Pancreas (tissue), 10 donors: ENCODE measurements around the gene MSLN. TPM values are rescaled to one million over a fixed set of nuclear protein-coding genes. Genes with fewer than 3 reads are reported as not detected.

Experiments
- ATAC-seq, 4 donors: fragments of 200-7000 bp; cut with Tn5 transposase; one replicate each; pipeline versions ENCODE4 v1.8.0 to v1.9.1; 2020; ENCODE audit warnings: mild to moderate bottlenecking in 4 of 4, moderate library complexity in 4 of 4
- DNase-seq, 6 donors: peaks; one replicate each; pipeline ENCODE4 v3.0.0-alpha.2; 2020
- FAIRE-seq: peaks from 2 replicates; lab custom pipeline; 2012; peaks lifted over from hg19 to GRCh38; lab: Jason Lieb, UNC
- H3K27ac ChIP-seq, 4 donors: fragments of 200-600 bp; sonication (generic); 1 replicate in 3 of 4; 2 replicates in 1 of 4; pipeline versions ENCODE4 v1.5.0 to v1.8.0; 2020
- H3K27me3 ChIP-seq, 4 donors: fragments of 200-600 bp; one replicate each; pipeline ENCODE4 v1.8.0; 2021
- H3K36me3 ChIP-seq, 3 donors: fragments of 200-600 bp; sonication (generic) in 1 of 3; one replicate each; pipeline versions ENCODE4 v1.5.0 to v1.8.0; 2020 to 2021
- H3K4me1 ChIP-seq, 3 donors: fragments of 200-600 bp; one replicate each; pipeline ENCODE4 v1.8.0; 2021
- H3K4me3 ChIP-seq, 4 donors: fragments of 200-600 bp; sonication (generic) in 2 of 4; one replicate each; pipeline versions ENCODE4 v1.5.0 to v1.8.0; 2020 to 2021
- H3K9me3 ChIP-seq, 4 donors: fragments of 200-600 bp; one replicate each; pipeline ENCODE4 v1.8.0; 2021
- CTCF ChIP-seq, 4 donors: fragments of 200-600 bp; sonication (generic) in 3 of 4; IDR thresholded peaks; one replicate each; pipeline versions ENCODE4 v1.5.0 to v1.8.0; 2021; ENCODE audit warnings: antibody characterized with exemption in 4 of 4
- WGBS, 2 donors: extraction: QIAGEN DNeasy Blood & Tissue Kit; methylation state at CpG; one replicate each; pipeline ENCODE4 v1.1.7; 2013; 5-methylcytosine and 5-hydroxymethylcytosine counted together
- intact Hi-C, 3 donors: fragments of 100-400 bp; cut with DNase I; formaldehyde crosslinking; loops; one replicate each; pipeline versions ENCODE4 v1.11.1 to v1.14.2; 2022
- polyA plus RNA-seq, 2 donors: library from polyadenylated mRNA; stranded (reverse); fragments of 200-250 nt; gene quantifications; one replicate each; pipeline ENCODE4 v1.2.3, GENCODE V29; 2013
- total RNA-seq, 6 donors: library from RNA; stranded (reverse); fragmentation: NEBNext Ultra II Directional in 4 of 6; extraction: Animal tissue kit (Norgen Biotek cat#: 25700) in 4 of 6; gene quantifications; one replicate each; pipeline versions ENCODE4 v1.2.1 to v1.2.4, GENCODE V29; 2021 to 2023
- donor health status: healthy with polysubstance abuse.
- donor health status: DM: no; HTN: no; CAD: no; lungs with moderate emphysema.
- donor health status: DM: no; HTN: no; CAD: no.
- donor health status: control.
- donor health status: control.
- donor health status: Bipolar disorder and iron deficiency.
- donor health status: DM: yes; HTN: yes; CAD: no.
- donor health status: DM: no; HTN: no; CAD: no.
- donor health status: DM: no; HTN: no; CAD: no.
- donor health status: DM: yes; HTN: yes; CAD: no.

MSLN gene
- total and polyA plus RNA-seq, 8 donors, result 0.35 to 4.6 (median 0.96) TPM; not detected in 1

GRCh38 chr16:802461-802860, 41.9 kb downstream of the MSLN start:
- H3K27me3 ChIP-seq, result peaks cover 0 to 13% (median 0%) of the 10 kb centered on the region in 4 donors
- FAIRE-seq (no peak), DNase-seq (no peak), ATAC-seq (no peak)
- no peak overlapping the region for H3K4me3 ChIP-seq
- H3K27ac ChIP-seq, result no peak overlapping the region
- TF ChIP-seq CTCF (IDR thresholded peaks at IDR 0.05), result no peak
- H3K9me3 ChIP-seq, result no peaks in the 10 kb centered on the region
- H3K4me1 ChIP-seq, result no peaks in the 10 kb centered on the region
- no peaks in the 10 kb centered on the region for H3K36me3 ChIP-seq
- intact Hi-C loops, result no loop called here
- WGBS, 2 donors, result 47 to 53% methylated on average over 7 of the region's 7 CpGs

- 57 to 74% methylated on average over 33 of the region's 33 CpGs for WGBS, 2 donors
- TF ChIP-seq CTCF (IDR thresholded peaks at IDR 0.05), result no peak
- intact Hi-C loops, result no loop called here
- Histone ChIP-seq H3K4me1 (peaks cover 0 to 2% (median 0%) of the 10 kb centered on the region in 3 donors), H3K4me3 (no peak overlapping the region), H3K27ac (no peak overlapping the region), H3K27me3 (peaks cover 0 to 13% (median 0%) of the 10 kb centered on the region in 4 donors), H3K36me3 (no peaks in the 10 kb centered on the region), H3K9me3 (no peaks in the 10 kb centered on the region)
- FAIRE-seq, result no peak
- DNase-seq, result no peak
- ATAC-seq, result no peak
Observed at GRCh38 chr16:802914-803753, 42.6 kb downstream of the MSLN start.

DNA sequence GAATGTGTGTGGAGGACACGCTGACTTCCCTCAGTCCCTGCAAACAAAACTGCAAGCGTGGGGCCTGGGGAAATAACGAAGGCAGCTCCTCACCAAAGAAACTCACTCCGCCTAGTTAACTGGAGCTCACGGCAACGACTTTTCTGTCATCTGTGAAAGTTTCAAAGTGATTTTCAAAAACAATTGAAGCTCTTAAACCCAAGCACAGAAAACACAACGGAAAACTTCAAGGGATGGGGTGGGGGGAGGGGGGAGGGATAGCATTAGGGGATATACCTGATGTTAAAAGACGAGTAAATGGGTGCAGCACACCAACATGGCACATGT, 43.2 kb downstream of the MSLN start:
- Histone ChIP-seq H3K27ac (no peak overlapping the region), H3K36me3 (no peaks in the 10 kb centered on the region), H3K4me1 (peaks cover 0 to 7% (median 0%) of the 10 kb centered on the region in 3 donors), H3K4me3 (no peak overlapping the region), H3K27me3 (peaks cover 0 to 13% (median 0%) of the 10 kb centered on the region in 4 donors), H3K9me3 (no peaks in the 10 kb centered on the region)
- no peak for ATAC-seq
- 36 to 40% methylated on average over 8 of the region's 8 CpGs for WGBS, 2 donors
- intact Hi-C loops, result no loop called here
- DNase-seq, result no peak
- FAIRE-seq, result no peak
- no peak for TF ChIP-seq CTCF (IDR thresholded peaks at IDR 0.05)

DNA sequence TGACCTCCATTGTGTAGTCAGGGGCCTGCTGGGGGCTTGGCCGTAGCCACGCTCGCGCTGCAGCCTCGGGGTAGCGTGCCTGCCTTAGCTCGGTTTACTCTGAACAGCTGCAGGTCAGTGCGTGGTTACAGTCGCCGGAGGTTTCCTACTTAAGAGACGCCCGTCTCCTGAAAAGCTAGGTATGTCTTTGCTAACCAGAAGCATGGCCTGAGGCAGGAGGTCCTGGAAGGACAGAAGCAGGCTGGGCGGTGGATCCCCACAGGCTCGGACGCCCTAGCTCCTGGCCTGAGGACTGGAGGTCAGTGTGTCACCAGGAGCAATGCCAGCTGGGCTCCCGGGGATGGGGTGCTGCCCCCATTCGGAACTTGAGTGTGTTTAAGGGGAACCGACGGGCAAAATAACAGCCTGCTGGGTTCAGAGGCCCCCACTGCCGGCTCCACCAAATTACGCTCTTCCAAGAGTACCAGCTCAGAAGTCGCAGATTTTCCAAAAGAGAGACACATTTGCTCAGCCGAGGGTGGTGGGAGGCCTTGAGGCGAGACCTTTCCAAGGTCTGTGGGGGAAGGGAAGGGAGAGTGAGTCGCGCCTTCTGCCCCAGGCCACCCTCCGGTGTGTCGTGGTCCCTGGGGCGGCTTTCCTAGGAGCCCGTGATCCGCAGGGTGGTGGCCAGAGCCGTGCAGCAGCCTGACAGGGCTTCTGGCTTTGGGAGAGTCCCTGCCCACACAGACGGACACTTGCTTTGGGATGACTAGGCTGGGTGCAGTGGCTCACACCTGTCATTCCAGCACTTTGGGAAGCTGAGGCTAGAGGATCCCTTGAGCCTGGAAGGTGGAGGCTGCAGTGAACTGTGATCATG, 43.9 kb downstream of the MSLN start:
- FAIRE-seq (no peak), DNase-seq (no peak), ATAC-seq (no peak)
- no peak overlapping the region for H3K27ac ChIP-seq
- H3K27me3 ChIP-seq, result peaks cover 0 to 13% (median 0%) of the 10 kb centered on the region in 4 donors
- 29 to 47% methylated on average over 33 of the region's 33 CpGs for WGBS, 2 donors
- intact Hi-C loops, result no loop called here
- TF ChIP-seq CTCF (IDR thresholded peaks at IDR 0.05), result no peak
- peaks cover 0 to 7% (median 0%) of the 10 kb centered on the region in 3 donors for H3K4me1 ChIP-seq
- H3K4me3 ChIP-seq, result no peak overlapping the region
- H3K9me3 ChIP-seq, result no peaks in the 10 kb centered on the region
- no peaks in the 10 kb centered on the region for H3K36me3 ChIP-seq
